SH-SY5Y (cell line): Measurements from ENCODE around the gene KBTBD7.

Source experiments
- GATA2 ChIP-seq: IDR thresholded peaks from 2 replicates; pipeline ENCODE4 v1.6.1; 2011; ENCODE audit warnings: mild to moderate bottlenecking, low read depth, low read length
- GATA3 ChIP-seq: IDR thresholded peaks from 2 replicates; pipeline ENCODE4 v1.6.1; 2011; ENCODE audit warnings: low read depth, mild to moderate bottlenecking, low read length, moderate library complexity

KBTBD7 gene

GRCh38 chr13:41193919-41194824, at the start of gene KBTBD7:
Gene KBTBD7 (minus strand): TSS chr13:41194569. CDS start chr13:41194257, 312 bp downstream.
- TF ChIP-seq GATA2 (no peak), GATA3 (no peak)

GRCh38 chr13:41241626-41242025, 47.3 kb upstream of the KBTBD7 start:
- no peak for TF ChIP-seq GATA3
- no peak for TF ChIP-seq GATA2

DNA sequence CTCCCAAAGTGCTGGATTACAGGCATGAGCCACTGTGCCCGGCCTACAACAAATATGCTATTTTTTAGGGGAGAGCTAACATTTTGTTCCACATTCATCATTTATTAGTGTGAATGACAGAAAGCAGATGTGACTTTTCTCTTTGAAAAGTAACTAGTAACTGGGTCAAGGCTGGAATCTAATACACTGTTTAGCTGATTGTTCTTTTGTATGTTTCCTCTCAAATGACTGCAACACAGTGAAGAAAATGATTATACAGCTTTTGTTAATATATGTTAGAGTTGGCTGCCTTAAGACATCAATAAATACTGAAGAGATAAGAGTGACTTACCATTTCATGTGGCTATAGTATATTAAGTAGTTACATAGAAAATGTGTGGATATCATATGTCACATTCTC, 42.0 kb upstream of the KBTBD7 start:
- TF ChIP-seq GATA3 (no peak), GATA2 (no peak)

GRCh38 chr13:41232578-41233480, 38.5 kb upstream of the KBTBD7 start:
- TF ChIP-seq GATA2 (no peak), GATA3 (no peak)

DNA sequence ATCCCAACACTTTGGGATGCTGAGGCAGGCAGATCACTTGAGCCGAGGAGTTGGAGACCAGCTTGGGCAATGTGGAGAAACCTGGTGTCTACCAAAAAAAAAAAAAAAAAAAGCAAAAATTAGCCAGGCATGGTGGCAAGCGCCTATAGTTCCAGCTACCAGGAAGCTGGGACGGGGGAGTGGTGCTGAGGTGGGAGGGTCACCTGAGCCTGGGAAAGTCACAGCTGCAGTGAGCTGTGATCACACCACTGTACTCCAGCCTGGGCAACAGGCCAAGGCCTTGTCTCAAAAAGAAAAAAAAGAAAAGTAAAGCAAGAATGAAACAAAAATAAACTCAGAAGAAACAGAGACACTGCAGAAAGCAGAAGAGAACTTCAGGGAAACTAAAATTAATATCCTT, 37.4 kb upstream of the KBTBD7 start:
- TF ChIP-seq GATA3 (no peak), GATA2 (no peak)

DNA sequence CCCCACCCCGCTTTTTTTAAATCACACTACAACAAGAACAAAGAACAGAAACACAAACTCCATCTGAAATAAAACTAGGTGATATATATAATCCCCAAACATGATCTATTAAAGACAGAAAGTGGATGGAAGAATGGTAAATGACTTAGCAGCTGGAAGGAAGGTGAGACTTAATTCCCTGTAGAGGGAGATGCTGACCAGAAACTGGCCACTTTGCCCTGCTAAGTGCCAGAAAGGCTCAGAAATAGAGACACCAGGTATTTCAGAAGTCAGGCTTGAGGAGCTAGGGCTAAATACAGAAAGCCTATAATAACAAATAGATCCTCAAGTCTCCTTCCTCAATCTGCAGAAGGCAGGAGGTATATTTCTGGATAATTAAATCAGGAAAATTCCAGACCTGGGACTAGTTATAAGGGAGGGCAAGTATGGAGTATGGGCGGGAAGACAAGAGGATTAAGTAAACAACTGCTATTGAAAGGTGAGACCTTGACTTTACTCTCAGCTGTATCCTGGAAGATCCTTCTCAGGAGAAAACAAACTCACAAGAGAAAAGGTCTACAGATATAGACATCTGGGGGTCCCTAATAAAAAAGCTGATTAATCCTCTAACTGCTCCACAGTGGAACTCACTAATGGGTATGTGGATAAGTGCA, 36.8 kb upstream of the KBTBD7 start:
- TF ChIP-seq GATA3: no peak
- TF ChIP-seq GATA2: no peak

GRCh38 chr13:41229356-41229755, 35.0 kb upstream of the KBTBD7 start:
- no peak for TF ChIP-seq GATA2
- no peak for TF ChIP-seq GATA3

DNA sequence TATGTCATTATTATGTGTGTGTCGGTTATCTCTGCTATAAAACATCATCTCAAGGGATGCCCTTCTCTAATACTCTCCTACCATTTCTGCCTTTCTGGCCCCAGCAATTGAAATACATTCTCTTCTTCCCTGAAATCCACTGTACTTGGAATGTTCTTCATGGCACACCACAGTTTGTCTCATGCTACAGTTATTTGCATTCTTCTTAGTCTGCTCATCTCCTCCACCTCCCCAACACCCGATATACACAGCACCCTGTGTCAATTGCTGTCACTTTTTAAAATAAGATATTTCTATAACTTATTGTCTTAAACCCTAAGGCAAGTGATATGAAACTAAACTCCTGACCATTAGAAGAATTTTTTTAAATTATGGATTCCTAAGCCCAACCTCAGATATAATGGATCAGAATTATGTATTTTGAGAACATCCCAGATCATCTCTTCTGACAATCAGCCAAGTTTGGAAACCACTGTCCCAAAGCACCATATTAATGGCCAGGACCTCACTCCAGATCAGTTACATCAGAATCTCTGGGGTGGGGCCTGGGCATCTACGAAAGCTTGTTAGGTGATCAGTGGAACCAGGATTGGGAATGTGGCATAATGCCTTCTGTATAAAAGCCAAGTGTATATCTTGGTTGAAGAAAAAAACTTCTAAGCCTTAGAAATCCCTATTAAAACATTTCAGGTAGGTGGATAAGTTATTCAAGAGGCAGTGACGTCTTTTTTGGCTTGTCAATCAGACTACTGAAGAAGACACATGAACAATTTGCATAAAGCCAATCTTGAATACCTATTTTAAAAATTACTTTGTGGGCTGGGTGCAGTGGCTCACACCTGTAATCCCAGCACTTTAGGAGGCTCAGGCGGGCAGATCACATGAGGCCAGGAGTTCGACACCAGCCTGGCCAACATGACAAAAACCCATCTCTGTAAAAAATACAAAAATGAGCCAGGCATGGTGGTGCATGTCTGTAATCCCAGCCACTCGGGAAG, 30.0 kb upstream of the KBTBD7 start:
- TF ChIP-seq GATA2: no peak
- TF ChIP-seq GATA3: no peak

DNA sequence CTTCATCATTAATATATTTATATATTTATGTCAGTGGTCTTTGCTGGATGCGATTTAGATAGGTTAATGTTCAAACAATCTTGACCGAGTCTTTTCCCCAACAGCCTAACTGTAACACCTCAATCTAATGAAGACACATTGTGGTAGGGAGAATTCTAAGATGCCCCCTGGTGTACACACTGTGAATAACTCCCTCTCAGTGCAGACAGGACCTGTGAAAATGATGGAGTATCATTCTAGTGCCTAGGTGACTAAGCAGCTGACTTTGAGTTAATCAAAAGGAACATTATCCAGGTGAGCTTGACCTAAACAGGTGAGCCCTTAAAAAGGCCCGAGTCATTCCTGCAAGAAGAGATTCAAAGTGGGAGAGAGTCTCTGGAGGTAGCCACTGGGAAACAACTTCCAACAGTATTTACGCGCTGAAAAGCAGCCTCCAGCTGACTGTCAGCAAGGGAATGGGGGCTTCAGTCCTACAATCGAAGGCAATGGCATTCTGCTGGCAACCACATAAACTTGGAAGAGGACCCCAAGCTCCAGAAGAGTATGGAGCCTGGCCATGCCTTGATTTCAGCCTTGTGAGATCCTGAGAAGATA, 28.0 kb upstream of the KBTBD7 start:
- TF ChIP-seq GATA3 (no peak), GATA2 (no peak)

DNA sequence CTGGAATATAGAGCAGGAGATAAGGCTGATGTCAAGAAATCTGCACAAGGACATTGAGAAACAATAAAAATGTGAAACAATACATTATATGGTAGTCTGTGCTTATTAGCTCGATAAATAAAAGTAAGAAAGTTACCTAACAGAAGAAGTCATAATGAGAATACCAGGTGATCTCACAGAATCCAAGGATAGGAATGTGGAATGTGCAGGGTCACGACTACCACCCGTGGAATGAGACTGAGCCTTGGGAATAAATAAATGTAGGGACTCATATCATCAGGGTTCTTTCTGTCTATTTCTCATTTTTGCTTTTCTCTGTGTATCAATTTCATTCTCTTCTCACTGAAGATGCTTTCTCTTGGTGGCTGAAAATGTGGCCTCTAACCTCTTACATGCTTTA, 26.0 kb upstream of the KBTBD7 start:
- TF ChIP-seq GATA2: no peak
- TF ChIP-seq GATA3: no peak

DNA sequence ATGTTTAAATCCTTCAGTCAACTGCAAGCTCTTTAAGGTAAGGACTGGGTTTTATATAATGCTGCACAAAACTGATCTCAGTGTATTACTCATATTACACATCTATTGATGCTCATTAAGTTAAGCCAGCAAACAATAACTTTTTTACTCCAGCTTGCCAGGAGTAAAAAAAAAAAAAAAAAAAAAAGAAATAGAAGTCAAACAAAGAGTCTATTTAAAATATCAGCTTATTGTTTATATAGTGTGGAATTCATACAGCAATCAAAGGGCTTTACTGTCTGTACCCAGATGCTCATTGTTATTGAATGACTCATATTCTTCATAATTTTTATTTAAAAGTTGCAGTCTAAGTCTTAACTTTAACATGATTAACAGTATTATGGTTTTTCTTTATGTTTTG, 21.8 kb upstream of the KBTBD7 start:
- TF ChIP-seq GATA2 (no peak), GATA3 (no peak)

DNA sequence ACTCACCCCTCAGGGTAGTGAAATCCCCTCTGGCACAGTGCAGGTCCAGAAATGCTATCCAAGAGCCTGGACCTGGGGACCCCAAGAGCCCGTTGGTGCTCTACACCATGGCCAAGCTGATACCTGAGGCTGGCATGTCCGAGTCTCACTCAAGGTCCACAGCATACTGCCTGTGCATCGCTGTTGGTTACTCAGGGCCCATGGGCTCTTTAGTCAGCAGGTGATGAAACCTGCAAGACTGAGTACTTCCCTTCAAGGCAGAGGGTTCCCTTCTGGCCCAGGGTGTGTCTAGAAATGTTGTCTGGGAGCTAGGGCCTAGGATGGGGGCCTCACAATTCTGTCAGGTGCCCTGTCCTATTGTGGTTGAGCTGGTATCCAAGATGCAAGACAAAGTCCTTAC, 19.6 kb upstream of the KBTBD7 start:
- TF ChIP-seq GATA2 (no peak), GATA3 (no peak)
